ENCODE data around the gene OR4D2. TPM values are rescaled to one million over a fixed set of nuclear protein-coding genes. Genes with fewer than 3 reads are reported as not detected.

OR4D2 gene
- polyA plus RNA-seq, 12 donors: not detected

DNA sequence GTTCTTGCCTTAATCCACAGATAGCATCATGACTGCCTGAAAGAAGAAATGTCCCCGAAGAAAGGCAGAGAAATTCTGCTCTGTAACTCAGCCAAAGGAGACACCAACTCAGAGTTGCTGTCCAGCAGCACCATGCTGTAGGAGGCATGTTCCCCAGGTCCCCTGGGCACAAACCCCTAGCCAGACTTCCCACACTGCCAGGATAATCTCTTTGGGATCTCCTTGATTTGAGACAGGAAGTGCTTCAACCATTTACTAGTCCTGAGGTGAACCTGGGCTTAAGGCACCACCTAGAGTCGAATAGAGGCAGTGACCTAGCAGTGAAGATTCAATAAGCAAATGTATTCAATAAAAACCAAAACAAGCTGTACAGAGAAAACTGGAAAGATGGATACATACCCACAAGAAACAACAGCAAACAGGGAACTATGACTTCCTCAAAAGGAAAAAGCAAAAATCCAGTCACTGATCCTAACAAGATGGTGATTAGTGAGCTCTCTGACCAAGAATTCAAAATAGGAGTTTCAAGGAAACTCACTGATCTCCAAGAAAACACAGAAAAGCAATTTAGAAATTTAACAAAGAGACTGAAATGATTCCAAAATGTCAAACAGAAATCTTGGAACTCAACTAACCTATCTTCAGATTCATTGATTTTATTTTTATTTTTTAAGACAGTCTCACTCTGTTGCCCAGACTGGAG is 5.7 kb downstream of the OR4D2 start:
- no peak for DNase-seq

DNA sequence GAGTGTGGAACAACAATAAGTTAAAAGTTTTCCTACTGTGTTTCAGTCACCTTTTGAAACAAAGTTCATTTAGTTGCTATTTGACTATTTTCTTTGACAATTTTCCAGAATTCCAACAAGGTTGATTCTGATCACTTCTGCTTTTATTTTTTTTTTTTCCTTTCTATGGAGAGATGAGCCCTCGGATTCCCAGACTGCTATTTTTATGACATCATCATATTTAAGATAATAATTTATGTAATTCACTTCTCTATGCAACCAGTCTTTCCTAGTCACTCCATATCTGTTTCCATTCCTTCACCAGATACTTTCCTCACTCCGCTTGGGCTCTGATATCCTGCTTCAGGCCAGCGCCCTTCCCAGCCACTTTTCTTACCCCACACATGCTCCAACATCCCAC is 8.1 kb downstream of the OR4D2 start:
- DNase-seq: no peak

DNA sequence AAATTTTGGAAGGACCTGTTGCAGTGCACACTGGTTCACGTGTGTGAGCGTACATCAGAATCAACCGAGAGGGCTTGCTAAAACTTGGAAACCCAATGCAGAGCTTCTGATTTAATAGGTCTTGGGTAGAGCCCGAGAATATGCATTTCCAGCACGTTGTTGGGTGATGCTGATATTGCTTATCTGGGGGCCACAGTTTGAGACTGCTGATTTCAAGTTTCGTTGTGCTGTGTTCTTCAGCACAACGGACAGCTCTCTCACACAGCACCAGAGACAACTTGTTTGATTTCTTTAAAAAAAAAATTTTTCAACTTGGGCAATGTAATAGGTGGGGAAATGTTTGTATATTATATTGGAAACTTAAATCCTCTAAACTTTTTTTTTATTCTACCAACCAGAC is 9.4 kb downstream of the OR4D2 start:
- no peak for DNase-seq

DNA sequence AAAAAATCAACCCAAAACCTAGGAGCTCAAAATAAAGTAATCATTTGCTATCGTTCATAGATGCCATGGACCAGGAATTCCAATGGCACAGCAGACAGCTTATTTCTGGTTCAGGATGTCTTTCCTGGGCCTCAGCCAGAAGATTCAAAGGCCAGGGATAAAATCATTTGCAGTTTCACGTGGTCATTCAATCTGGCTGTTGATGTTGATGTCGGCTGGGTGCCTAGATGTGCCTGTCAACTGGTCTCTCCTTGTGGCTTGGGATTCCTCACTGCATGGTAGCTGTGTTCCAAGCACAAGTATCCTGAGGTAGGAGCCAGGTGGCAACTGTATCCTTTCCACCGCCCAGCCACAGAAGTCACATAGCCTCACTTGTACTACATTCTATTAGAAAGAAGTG is 15.0 kb downstream of the OR4D2 start:
- DNase-seq: no peak

DNA sequence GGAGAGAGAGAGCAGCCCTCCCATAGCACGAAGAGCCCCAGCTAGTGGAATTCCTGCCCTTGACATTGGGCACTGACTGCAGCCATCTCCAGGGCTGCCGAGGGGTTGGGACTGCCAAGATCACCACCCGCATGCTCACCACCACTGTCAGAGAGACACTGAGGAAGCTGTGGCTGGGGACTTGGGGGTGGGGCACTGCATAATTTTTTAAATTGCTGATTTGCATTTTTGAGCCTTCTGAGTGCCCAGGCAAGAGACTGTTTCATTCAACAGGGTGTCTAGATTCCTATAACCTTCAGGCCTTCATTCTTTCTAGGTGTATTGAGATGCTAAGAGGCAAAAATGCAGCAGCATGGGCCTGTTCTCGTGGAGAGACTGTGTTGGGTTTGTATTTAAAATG is 16.7 kb downstream of the OR4D2 start:
- DNase-seq: no peak

DNA sequence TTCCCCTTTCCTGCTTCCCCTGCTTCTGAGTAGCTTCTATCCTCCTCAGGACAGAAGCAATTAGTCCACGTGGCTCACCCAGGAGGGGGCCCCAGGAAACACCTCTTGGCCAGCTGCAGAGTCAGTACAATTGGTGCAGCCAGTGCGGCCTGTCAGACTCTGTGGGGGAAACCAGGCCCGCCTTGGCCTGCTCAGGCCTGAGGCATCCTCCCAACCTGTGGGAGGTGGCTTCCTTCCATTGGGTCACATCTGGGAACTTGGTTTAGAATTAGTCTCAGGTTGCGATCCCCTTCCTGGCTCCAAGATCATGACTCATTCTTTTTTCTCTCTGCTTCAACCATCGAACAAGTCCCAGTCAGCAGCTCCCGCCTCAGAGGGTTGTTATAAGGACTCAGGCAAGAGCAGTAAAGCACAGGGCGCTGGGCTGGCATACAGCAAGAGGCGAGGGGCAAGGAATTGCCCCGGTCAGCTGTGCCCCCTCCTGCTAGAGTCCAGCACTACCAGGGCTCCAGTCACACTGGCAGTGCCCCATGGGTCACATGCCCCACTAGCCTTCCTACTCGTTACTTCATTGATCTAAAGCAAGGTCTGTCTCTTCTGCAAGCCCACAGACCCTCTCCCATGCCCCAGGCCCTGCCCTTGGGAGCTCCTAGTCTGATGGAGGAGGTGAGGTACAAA is 17.7 kb downstream of the OR4D2 start:
- peak; percentile 33 for DNase-seq

DNA sequence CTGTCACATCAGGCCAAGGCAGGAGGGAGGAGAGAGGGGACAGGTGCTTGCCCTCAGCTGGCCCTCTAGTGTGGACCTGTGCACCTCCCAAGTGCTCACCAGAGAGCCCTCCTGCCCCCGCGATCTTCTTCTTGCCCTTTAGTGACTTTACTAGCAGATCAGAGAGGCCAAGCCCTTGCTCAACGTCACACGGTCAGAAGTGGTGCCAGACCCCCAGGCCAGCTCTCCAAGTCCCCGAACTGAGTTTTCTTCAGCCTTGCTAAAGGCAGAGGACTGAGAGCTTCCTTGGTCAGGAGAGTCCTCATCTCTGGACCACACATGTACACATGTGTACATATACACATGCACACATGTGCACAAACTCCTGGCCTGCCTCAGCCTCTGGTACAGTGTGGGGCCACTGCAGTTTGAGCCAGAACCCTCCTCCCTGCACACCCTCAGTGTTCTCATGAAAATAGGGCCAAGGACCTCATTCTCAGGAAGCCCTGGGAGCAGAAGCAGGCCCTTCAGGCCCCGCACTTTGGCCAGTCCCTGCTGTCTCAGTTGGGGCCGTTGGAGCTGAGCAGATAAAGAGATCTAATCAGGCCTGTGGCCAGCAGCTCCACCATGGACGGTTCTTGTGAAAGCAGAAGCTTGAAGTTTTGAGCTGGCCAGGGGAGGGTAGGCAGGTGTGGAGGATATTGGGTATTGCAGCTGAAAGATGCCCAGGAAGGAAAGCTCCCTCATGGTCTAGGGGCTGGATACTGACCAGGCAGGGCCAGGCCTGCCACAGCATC is 18.4 kb downstream of the OR4D2 start:
- no peak for DNase-seq

DNA sequence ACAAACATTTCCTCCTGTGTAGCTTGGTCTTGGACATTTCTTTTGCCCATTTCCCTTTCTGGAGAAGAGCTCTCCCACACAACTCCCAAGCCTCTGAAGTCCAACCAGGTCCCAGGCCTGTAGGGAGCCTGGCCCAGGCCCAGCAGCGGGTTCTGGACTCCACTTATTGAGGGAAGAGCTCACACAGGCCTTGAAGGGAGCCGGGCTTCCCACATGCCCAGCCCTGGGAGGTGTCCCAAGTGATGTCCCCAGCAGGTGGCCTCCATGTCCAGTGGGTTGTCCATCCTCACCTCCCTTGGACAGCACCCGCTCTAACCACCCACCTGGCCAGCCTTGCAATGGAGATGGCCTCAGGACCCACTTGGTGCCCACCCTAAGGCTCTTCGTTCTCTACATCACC is 19.8 kb downstream of the OR4D2 start:
- no peak for DNase-seq

DNA sequence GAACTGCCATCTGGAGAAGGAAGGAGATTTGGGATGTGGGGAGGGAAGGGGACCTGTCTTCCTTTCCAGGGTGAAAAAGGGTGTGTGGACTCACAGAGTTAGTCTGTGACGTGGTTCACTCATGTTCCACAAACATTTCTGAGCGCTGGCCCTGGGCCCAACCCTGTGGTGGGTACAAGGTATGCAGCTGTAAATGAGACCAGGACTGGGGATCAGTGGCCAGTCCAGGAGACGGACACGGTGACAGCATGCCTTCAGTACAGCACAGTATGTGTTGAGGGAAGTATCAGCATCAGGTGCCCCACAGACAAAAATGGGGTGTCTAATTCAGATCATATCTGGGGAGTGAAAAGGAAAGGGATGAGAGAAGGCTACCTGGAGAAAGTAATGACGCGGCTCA is 20.3 kb downstream of the OR4D2 start:
- no peak for DNase-seq

DNA sequence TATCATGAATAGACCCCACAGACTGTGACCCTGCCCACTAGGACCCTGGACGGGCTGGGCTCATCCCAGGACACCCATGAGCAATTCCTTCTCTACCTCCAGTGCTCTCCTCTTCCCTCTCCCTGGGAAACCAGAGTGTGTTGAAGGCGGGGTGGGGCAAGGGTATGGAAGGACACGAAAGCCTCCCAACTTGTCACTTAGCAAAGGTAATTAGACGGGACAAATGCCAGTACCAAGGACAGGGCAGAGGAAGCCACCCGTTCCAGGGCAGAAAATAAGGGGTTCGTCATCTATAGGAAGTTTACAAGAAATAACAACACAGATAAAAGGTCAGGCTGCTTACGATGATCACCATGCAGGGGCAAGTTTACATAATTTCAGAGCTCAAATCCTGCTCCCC is 20.9 kb downstream of the OR4D2 start:
- DNase-seq: no peak

DNA sequence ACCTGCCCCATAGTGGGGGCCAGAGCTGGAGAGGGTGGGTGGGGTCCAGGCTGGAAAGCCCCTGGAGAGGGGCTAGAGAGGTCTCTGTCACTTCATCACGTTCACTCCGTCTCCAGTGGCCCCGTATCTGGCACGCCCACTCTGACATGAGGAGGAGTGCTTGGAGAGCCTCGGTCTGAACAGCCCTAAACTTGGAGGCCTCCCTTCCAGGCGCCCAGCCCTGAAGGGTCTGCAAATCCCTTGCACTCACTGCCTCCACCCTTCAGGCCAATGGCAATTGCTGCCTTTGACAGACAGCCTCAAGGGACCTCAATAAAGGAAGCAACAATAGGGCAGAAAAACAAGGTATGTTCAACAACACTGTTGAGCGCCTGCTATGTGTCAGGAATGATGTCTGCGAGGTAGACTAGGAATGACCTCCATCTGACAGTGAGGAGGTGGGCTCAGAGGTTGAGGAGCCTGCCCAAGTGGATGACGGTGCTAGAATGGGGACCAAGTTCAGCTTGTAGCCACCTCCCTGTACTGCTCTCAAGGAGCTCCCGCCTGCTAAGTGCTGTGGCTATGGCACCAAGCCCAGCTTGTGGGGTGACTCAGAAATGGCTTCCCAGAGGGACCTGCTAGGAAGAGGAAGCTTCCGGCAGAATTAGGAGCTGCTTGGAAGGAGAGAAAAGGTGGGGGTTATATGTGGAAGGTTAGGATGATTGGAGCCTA is 22.8 kb downstream of the OR4D2 start:
- no peak for DNase-seq

DNA sequence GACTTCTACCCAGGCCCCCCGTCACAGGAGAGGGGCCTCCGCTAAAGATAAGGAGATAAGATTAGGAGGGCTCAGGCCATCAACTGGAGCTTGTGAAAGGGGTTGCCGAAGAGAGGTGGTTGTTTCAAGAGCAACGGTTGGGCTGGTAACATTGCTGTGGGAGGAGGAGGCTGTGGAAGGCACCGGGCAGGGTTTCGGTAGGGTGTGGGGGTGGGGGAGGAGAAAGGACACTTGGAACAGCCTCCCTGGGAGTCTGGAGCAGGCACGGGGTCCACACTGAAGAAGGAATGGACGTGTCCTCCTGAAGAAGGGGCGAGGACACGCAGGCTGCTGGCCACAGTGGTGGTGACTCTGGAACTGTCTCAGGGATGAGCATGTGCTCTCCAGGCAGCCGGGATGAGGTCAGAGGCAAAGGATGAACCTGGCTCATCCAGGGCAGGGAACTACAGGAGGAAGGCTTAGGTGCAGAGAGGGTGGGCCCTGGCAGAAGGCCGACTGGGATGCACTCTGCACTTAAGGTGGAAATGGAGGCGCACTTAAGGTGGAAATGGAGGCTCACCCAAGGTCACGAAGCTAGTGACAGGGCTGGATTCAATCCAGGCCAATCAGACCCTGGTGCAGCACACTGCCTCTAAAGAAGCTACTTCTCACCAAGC is 24.6 kb downstream of the OR4D2 start:
- DNase-seq: no peak

DNA sequence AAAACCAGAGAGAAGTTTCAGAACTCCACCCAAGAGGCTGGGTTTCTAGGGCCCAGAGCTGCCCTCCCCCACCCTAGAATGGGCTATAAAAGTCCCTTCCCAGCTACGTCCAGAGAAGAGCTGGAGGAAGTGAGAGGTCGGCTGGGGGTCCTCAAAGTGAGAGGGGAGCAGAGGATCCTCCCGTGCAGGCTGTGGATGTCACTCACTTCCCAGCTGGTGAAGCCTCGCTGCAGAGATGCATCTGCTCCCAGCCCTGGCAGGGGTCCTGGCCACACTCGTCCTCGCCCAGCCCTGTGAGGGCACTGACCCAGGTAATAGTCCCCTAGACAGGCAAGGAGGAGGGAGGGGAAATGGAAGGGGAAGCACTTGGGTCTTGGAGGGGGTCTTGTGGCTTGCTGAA is 25.8 kb downstream of the OR4D2 start, which contains the start of gene EPX:
Gene EPX, plus strand, starts transcription at position 115 of the 400 bp plus-strand sequence. Its CDS starts 121 bp downstream, at position 236.
- no peak for DNase-seq

DNA sequence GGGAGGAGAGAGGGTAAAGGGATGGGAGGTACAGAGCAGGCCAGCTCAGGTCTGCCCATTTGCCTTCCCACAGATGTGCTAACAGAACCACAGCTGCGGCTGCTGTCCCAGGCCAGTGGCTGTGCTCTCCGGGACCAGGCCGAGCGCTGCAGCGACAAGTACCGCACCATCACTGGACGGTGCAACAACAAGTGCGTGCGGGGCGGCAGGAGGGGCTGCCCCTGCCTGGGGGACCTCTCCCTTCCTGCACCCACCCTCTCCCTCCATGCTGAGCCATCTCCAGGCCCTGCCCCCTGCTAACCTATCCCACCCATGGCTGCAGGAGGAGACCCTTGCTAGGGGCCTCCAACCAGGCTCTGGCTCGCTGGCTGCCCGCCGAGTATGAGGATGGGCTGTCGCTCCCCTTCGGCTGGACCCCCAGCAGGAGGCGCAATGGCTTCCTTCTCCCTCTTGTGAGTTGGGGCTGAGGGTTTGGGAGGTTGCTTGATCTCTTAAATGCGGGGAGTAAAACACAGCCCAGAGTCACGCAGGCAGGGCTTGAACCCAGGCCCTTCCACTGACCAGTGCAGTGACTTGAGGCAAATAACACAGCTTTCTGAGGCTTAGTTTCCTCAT is 27.0 kb downstream of the OR4D2 start:
- no peak for DNase-seq

DNA sequence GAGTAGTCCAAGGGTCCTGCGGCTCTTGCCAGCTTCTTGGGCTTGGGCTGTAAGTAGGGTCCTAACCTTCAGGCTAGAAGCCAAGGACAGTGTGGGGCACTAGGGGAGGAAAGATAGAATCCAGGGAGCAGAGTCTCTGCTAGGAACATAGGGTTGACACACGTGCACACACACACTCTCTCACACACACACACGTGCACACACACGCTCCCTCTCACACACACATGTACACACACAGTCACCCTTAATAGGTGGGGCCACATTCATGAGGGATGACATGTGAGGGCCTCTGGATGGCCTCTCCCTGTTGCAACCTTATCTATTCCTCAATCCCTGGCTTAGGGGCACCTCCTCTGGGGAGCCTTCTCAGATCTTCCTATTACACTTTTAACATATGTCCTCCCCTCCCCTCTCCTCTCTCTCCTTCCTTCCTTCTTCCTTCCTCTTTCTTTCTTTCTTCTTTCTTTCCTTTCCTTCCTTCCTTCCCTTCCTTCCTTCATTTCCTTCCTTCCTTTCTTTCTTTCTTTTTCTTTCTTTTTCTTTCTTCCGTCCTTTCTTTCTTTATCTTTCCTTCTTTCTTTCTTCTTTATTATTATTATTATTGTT is 28.8 kb downstream of the OR4D2 start:
- DNase-seq: no peak

DNA sequence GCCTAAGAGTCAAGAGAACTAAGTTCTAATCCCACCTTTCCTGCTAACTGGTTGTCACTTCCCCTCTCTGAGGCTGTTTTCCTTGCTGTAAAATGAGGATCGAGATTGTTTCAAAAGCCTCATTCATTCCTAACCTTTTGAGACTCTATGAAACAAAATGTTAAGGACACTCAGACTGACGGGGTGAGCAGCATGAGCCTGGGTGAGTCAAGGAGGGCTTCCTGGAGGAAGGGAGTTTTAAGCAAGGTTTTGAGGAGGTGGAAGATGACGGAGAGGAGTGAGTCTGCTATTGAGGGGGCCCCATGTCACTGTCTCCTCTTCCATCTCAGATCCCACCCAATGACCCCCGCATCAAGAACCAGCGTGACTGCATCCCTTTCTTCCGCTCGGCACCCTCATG is 29.8 kb downstream of the OR4D2 start:
- DNase-seq: no peak

DNA sequence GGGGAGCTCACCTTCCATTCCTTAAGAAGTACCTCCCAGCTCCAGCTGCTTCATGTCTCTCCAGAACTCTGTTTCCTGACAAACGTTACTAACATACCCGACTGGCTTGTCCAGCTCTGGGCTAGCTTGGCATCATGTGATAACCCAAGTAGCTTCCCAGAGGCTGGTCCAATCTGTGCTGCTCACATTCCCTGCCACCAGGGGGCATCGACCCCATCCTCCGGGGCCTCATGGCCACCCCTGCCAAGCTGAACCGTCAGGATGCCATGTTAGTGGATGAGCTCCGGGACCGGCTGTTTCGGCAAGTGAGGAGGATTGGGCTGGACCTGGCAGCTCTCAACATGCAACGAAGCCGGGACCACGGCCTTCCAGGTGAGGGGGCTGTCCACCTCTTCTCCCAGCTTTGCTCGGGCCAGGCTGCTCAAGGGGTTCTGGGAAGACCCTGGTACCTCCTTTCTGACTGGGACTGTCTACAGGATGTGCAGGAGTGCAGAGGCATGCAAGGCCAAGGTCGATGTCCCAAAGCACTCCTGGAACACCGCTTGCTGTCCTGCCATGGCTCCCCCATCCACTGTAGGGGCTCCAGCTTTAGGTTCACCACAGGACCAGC is 33.3 kb downstream of the OR4D2 start:
- no peak for DNase-seq

DNA sequence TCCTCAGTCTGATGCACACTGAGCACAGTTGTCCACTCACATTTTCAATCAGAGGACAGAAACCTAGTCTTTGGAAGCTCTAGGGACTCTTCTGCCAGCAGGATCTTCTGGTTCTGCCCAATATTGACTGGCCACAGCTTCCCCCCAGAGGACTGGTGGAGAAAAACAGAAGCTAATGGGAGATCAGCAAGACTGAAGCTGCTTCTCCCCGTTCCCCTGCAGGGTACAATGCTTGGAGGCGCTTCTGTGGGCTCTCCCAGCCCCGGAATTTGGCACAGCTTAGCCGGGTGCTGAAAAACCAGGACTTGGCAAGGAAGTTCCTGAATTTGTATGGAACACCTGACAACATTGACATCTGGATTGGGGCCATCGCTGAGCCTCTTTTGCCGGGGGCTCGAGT is 36.1 kb downstream of the OR4D2 start:
- DNase-seq: no peak

DNA sequence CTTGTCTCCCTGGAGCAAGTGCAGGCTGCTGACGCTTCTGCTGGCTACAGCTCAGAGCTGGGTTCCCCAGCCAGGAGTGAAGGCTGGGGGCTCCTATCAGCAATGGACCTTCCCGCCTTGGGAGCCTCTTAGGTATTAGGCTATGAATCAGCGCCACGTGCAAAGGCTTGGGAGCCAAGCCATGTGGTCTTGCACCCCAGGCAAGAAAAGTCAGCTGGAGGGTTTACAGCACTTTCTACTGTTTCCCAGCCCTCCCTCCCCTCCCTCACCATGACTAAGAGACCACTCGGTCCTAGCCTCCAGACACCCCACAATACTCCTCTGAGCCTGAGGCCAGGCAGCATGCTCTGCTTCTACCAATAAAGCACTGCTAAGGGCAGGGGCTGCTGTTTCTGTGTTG is 38.0 kb downstream of the OR4D2 start:
- DNase-seq: no peak

DNA sequence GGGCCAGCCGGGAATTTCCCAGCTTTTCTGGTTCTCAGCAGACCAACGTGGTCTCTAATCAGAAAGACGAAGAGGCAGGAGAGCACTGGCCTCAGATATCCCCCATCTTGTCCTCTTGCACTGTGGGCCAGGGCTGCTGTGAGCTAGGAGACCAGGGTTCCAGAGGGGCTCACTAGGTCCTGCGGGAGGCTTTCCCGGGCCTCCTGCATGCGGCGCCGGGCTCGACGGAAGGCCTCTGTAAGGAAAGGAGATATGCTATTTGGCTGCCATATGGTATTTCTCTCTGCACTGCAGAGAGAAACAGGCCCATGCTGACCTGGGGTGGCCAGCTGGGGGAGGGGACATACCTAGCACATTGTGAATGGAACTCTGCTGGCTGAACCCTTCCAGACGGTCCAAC is 39.2 kb downstream of the OR4D2 start:
- DNase-seq: no peak

Data from muscle of arm (tissue), 12 donors.